Left forelimb (tissue), 1 donor: ENCODE data around the gene RPL31.

ENCODE experiments used
- DNase-seq: peaks from one replicate; pipeline ENCODE4 v3.0.0-alpha.2; 2018; ENCODE audit warnings: low spot score

RPL31 gene

DNA sequence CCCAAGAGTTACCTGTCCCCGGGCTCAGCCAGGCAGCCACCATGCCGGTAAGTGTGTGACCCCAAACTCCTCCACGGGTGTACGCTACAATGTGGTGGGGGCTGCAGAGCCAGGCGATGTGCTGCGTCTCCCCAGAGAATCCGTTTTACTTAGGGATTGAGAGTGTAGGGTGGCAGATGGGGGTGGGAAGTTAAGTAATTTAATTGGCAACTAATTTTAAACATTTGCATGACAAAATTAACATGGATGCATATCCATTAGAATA, 26.6 kb upstream of the RPL31 start:
- no peak for DNase-seq

DNA sequence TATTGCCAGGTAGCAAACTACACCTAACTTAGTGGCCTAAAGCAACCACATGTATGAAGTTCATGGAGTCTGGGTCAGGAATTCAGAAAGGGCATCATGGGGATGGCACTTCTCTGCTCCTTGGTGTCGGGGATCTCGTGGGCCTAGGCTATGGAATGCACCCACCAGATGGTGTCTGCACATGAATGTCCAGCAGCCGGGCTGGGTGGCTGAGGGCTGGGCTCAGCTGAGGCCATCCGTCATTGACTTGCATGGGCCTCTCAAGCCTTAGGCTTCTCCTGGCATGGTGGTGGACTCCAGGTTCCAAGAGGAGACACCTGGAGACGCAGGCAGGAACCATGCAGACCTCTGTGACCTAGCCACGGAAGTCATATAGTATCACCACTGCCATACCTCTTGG, 26.0 kb upstream of the RPL31 start:
- no peak for DNase-seq

DNA sequence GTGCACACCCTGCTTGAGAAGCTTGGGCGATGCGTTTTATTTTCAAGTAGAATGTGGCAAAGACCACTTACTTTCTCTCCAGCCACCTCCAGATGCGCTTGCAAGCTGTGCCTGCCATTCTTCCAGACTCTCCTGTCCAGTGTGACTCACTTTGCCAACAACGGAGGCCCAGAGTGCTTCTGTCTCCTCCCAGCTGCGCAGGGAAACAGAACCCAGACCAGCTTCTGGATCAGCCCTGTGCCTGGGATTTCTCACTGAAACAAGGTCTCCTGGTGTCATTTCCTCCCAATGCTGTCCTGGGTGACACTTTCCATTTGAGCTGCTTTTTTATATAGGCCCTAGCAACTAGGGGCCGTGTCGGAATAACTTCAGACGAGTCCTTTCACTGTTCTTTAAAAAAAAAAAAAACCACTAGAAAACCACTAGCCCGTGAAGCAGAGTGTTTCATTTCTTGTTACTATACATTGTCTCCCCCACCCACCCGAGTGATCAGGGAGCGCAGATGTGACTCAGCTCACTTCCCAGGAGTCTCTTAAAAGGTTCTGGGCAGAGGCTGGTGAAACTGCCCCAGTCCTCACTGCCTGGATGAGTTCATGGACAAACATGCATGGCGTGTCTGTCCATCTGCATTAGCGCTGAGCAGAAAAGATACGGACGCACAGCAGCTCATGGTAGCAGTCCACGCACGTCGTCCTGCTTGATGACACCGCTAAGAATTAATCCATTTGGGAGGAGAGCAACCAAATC, 25.3 kb upstream of the RPL31 start:
- DNase-seq: no peak

- no peak for DNase-seq
Measured at GRCh38 chr2:100977511-100977910, 24.6 kb upstream of the RPL31 start.

- DNase-seq: peak; percentile 65
Measured at GRCh38 chr2:100978582-100979191, 23.4 kb upstream of the RPL31 start.

- peak; percentile 36 for DNase-seq
Measured at GRCh38 chr2:100980046-100980445, 22.0 kb upstream of the RPL31 start.

DNA sequence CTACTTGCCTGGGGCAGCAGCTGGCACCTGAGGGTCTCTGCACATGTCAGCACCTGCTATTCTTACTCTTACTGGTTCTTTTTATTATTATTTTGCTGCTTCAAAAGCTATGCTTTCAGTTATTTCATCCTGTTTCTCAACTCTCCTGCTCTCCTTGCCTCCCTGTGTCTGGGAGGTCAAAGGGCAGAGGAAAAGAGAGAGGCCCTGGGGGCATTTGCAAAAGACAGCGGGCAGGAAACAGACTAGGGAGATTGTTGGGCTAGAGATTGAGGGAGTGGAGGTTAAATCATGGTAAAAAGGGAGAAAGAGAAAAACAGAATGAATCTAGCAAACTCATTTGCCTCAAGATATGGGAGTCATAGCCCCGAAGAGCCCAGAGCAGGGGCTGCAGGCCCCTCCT, 21.1 kb upstream of the RPL31 start:
- peak; percentile 18 for DNase-seq

- peak; percentile 48 for DNase-seq
Measured at GRCh38 chr2:100982431-100982861, 19.6 kb upstream of the RPL31 start.

DNA sequence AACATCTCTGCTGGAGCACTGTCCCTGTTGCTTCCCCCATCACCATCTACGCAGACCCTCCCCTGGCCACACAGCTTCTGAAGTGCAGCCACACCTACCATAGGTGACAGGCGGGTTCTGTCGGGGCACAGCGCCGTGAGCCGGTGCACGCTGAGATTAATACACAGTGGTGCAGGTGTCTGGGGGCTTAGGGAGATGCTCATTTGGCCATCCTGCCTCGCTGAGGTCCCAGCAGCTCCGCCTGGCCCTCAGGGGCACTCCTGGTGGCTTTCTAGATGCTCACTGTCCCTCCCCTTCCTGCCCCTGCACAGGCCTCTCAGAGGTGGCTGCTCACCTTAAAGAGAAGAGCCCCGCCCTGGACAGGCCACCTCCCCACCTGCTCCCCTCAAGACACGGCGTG, 18.9 kb upstream of the RPL31 start:
- peak; percentile 38 for DNase-seq

- DNase-seq: peak; percentile 46
Measured at GRCh38 chr2:100983684-100984310, 18.3 kb upstream of the RPL31 start.

GRCh38 chr2:100984892-100985307, 17.2 kb upstream of the RPL31 start:
- DNase-seq: no peak

- no peak for DNase-seq
Measured at GRCh38 chr2:100986157-100986556, 15.9 kb upstream of the RPL31 start.

DNA sequence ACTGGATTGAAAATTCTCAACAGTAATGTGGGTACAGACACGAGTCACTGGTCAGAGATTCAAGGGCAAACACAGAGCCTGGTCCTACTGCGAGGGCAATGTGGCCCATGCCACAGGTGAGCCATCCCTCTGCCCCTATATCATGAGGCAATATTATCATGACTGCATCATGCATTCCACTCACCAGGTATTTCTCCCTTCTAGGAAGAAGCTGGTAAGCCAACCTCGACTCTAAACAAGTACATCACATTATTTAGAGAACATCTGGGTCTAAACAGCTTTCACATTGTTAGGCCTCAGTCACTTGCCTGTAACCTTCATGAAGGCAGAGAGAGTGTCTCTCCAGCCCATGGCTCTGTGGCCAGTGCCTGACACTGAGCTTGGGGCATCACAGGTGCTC, 14.6 kb upstream of the RPL31 start:
- no peak for DNase-seq

- DNase-seq: no peak
Measured at GRCh38 chr2:100987974-100988373, 14.1 kb upstream of the RPL31 start.

DNA sequence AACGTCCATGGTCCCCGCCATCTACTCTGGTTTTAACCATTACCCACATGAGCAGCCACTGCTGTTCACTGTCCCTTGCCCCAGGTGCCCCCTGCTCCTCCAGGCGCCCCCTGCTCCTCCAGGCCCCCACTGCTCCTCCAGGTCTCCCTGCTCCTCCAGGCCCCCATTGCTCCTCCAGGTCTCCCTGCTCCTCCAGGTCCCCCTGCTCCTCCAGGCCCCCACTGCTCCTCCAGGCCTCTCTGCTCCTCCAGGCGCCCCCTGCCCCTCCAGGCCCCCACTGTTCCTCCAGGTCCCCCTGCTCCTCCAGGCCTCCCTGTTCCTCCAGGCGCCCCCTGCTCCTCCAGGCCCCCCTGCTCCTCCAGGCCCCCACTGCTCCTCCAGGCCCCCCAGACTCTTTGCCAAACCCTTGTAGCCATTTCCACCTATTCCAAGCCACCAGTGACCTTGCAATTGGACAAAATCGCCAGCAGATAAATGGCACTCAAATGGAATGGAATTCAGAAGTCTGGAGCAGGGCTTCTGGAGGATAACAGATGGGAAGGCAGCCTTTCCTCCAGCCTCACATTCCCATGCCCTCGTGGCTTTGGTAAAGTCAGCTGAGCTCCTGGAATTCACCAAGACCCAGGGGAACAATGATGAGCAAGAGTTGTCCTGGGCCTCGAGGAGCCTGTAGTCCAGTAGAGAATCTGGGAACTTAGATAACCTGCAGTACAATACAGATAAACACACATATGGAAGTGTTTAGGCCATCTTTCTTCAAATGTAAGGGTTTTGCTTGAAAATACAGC, 13.3 kb upstream of the RPL31 start:
- DNase-seq: no peak

DNA sequence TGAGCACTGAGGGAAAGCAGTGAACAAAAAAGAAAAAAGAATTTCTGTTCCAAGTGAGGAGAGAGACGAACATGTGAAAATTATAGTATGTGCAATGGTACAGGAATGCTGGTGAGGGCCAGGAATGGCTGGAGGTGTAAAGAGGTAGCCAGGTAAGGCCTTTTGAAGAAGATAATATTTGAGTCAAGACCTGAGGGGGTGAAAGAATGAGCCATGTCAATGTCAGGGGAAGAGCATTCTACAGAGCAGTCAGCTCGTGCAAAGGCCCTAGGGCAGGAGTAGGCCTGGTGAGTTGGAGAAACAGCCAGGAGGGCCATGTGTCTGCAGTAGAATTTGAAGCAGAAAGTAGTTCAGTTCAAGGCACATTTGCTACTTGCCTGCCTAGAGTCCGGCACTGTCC, 12.4 kb upstream of the RPL31 start:
- DNase-seq: no peak

GRCh38 chr2:100990166-100990565, 11.9 kb upstream of the RPL31 start:
- no peak for DNase-seq

DNA sequence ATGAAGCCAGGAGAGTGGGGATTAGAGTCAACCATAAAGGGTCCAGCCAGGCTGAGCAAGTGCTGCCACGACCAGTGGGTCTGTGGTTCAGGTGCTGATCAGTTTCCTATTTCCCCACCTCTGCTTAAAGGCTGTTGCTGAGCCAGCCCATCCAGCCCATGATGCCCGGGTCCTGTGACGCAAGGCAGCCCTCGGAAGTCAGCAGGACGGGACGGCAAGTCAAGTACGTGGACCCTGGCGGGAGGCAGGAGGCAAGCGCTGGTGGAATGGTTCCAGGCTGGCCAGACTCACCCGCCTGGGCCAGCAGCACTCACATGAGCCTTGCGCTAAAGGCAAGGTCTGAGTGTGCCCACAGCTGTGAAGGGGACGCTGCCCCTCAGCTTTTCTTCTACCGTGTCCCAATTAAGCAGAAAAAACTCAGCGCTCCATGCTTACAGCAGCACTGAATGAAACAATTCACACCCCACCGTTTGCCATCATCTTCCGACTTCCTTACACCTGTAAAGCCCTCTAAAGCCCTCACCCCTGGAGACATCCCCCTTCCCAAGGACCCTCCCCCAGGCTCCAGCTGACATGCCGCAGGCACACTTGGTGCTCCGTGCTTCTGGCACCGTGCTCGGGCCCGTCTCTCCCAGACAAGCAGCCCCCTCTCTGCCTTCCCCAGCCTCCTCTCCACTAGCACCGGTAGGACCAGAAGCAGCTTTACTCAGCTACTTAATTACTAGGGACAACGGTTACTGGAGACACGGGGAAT, 11.3 kb upstream of the RPL31 start:
- DNase-seq: no peak

GRCh38 chr2:100991404-100991773, 10.7 kb upstream of the RPL31 start:
- DNase-seq: no peak

DNA sequence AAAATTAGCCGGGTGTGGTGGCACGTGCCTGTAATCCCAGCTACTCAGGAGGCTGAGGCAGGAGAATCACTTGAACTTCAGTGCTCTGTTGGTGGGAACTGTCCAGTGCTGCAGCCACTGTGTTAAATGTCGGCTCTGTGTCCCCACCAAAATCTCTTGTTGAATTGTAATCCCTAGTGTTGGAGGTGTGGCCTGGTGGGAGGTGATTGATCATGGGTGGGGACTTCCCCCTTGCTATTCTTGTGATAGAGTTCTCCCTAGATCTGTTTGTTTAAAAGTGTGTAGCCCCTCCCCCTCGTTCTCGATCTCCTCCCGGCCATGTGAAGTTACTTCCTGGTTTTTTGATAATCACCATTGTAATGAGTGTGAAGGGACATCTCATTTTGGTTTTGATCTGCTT, 9.8 kb upstream of the RPL31 start:
- no peak for DNase-seq

- DNase-seq: no peak
Measured at GRCh38 chr2:100993294-100993693, 8.8 kb upstream of the RPL31 start.
